ENCODE data around the gene MYO16. TPM values are rescaled to one million over a fixed set of nuclear protein-coding genes. Genes with fewer than 3 reads are reported as not detected.

Gene MYO16
- polyA plus RNA-seq, 2 of the 4 experiments (the other 2 are of a cell fraction) = 0.03 to 0.06 TPM

DNA sequence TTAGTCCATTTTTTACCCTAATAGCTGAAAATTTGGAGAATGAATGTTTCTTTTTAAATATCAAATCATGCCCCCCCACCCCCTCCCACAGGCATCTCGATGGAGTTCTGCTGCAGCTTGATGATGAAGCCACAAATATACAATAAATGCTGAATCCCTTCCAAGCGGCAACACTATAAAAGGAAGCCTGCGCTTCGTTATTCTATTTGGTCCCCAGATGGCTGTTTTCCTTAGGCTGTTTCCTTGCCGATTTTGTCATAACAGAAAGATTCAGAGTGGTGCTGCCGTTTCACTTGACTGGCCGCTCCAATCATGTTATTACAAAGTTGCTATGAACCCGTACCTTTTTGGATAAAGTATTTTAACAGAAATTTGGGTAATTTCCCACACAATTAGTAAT is 79.5 kb downstream of the MYO16 start (continued):
- TF ChIP-seq, protein P1, sequence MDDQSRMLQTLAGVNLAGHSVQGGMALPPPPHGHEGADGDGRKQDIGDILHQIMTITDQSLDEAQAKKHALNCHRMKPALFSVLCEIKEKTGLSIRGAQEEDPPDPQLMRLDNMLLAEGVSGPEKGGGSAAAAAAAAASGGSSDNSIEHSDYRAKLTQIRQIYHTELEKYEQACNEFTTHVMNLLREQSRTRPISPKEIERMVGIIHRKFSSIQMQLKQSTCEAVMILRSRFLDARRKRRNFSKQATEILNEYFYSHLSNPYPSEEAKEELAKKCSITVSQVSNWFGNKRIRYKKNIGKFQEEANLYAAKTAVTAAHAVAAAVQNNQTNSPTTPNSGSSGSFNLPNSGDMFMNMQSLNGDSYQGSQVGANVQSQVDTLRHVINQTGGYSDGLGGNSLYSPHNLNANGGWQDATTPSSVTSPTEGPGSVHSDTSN (IDR thresholded peaks at IDR 0.05) = no peak
- TF ChIP-seq RCOR1 (IDR thresholded peaks at IDR 0.05; ENCODE audit: low read depth, low read length) = no peak

DNA sequence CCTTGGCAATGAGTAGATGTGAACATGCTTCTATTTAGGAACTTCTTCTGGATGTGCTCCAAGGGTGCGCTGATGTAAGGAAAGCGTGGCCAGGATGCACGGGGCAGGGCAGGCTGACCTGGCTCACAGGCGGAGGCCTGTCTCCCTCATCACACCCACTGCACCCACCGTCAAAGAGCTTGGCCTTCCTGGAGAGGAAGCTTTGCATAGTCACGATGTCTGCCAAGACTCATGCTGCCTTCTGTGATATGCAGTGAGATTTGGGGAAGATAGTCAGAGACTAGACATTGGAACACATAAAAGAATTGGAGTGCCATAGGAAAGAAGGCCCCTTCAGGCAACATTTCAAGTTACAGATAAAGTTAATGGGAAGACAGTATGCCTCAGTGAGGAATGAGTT is 82.0 kb downstream of the MYO16 start:
- 95% methylated on average over 6 of the region's 6 CpGs for WGBS (ENCODE audit: missing lambda C conversion rate)
- CTCF ChIA-PET = no interaction called here
- Histone ChIP-seq H3K4me3 (no peak overlapping the region), H3K4me2 (no peak overlapping the region), H3K4me1 (no peaks in the 10 kb centered on the region), H3K9me3 (no peaks in the 10 kb centered on the region), H3K27ac (no peak overlapping the region)
- TF ChIP-seq KDM5A (IDR thresholded peaks at IDR 0.05) (no peak), MYC (IDR thresholded peaks at IDR 0.05; ENCODE audit: borderline replicate concordance, low read length) (no peak), JUN (IDR thresholded peaks at IDR 0.05) (no peak), MAFK (IDR thresholded peaks at IDR 0.05; ENCODE audit: partially characterized antibody) (no peak), BHLHE40 (IDR thresholded peaks at IDR 0.05; ENCODE audit: low read depth, low read length) (no peak), FOSL2 (IDR thresholded peaks at IDR 0.05) (no peak), FOSL2 (CRISPR knock-in tag; IDR thresholded peaks at IDR 0.05) (no peak), MAX (IDR thresholded peaks at IDR 0.05) (no peak), HEYL (CRISPR knock-in tag; IDR thresholded peaks at IDR 0.05) (no peak)
- FAIRE-seq (no peak), ATAC-seq (no peak), DNase-seq (ENCODE audit: low read depth in 1 of 2, low spot score in 1 of 2) (no peak)
- POLR2A ChIA-PET = no interaction called here

- ATAC-seq = no peak
- TF ChIP-seq NPAS2 (CRISPR knock-in tag; IDR thresholded peaks at IDR 0.05; ENCODE audit: borderline replicate concordance) (no peak), TFCP2L1 (CRISPR knock-in tag; IDR thresholded peaks at IDR 0.05) (no peak), NR3C1 (IDR thresholded peaks at IDR 0.05) (no peak), HES2 (IDR thresholded peaks at IDR 0.05) (no peak), JUNB (IDR thresholded peaks at IDR 0.05) (no peak), MYC (IDR thresholded peaks at IDR 0.05; ENCODE audit: borderline replicate concordance, low read length) (no peak), CHD2 (IDR thresholded peaks at IDR 0.05; ENCODE audit: low read length, partially characterized antibody) (no peak), EHF (CRISPR knock-in tag; IDR thresholded peaks at IDR 0.05) (no peak), CEBPB (IDR thresholded peaks at IDR 0.05) (no peak), HDAC2 (IDR thresholded peaks at IDR 0.05) (no peak), CBX8 (IDR thresholded peaks at IDR 0.05) (no peak), HOXB5 (CRISPR knock-in tag; IDR thresholded peaks at IDR 0.05) (no peak), MAX (IDR thresholded peaks at IDR 0.05) (no peak), KDM1A (IDR thresholded peaks at IDR 0.05; ENCODE audit: low read depth) (no peak), REST (IDR thresholded peaks at IDR 0.05) (no peak)
- ChIA-PET POLR2A (no interaction called here), CTCF (no interaction called here)
- H3K4me2 ChIP-seq = no peak overlapping the region
- H3K27ac ChIP-seq = no peak overlapping the region
- H3K4me3 ChIP-seq = no peak overlapping the region
- H3K4me1 ChIP-seq = no peaks in the 10 kb centered on the region
- H3K9me3 ChIP-seq = no peaks in the 10 kb centered on the region
- 84% methylated on average over 2 of the region's 2 CpGs for WGBS (ENCODE audit: missing lambda C conversion rate)
- no peak for DNase-seq (ENCODE audit: low read depth in 1 of 2, low spot score in 1 of 2)
- no peak for FAIRE-seq
Observed at GRCh38 chr13:108725471-108725870, 96.1 kb downstream of the MYO16 start.
